Chondrocyte (in vitro differentiated cells): ENCODE measurements around the gene SPINK8. TPM values are rescaled to one million over a fixed set of nuclear protein-coding genes. Genes with fewer than 3 reads are reported as not detected.

Experiments used
- DNase-seq: peaks from one replicate; pipeline ENCODE4 v3.0.0; 2021; ENCODE audit warnings: mixed read lengths, low spot score
- H3K27ac Mint-ChIP-seq: one replicate; pipeline ENCODE4 v1.8.0; 2021; ENCODE audit warnings: mild to moderate bottlenecking, moderate library complexity, mixed read lengths; ENCODE audit not compliant: unreplicated experiment
- H3K27me3 Mint-ChIP-seq: 2 replicates; pipeline ENCODE4 v1.8.0; 2021; ENCODE audit warnings: low read depth, mixed read lengths
- H3K36me3 Mint-ChIP-seq: 2 replicates; pipeline ENCODE4 v1.8.0; 2021; ENCODE audit warnings: low read depth, mixed read lengths
- H3K4me1 Mint-ChIP-seq: 2 replicates; pipeline ENCODE4 v1.8.0; 2021; ENCODE audit warnings: low read depth, mild to moderate bottlenecking, mixed read lengths
- H3K4me3 Mint-ChIP-seq: one replicate; pipeline ENCODE4 v1.8.0; 2021; ENCODE audit warnings: mild to moderate bottlenecking, moderate library complexity, mixed read lengths; ENCODE audit not compliant: unreplicated experiment
- H3K9me3 Mint-ChIP-seq: 2 replicates; pipeline ENCODE4 v1.8.0; 2021; ENCODE audit warnings: low read depth, mixed read lengths
- CTCF ChIP-seq: fragments of 200-600 bp; sonication (generic); IDR thresholded peaks from 2 replicates; pipeline ENCODE4 v1.5.0; 2021; ENCODE audit warnings: antibody characterized with exemption, mild to moderate bottlenecking, moderate library complexity
- total RNA-seq: library from RNA; stranded (reverse); gene quantifications from 3 replicates; pipeline ENCODE4 v1.2.1, GENCODE V29; 2021

Gene SPINK8
- total RNA-seq, 1 donor from 2014 or later, result not detected

GRCh38 chr3:48270306-48270705, 63.2 kb downstream of the SPINK8 start:
- Mint-ChIP-seq H3K9me3 (no peaks in the 10 kb centered on the region), H3K4me3 (no peak overlapping the region), H3K4me1 (no peaks in the 10 kb centered on the region), H3K36me3 (peaks cover 9% of the 10 kb centered on the region), H3K27me3 (peaks cover 2% of the 10 kb centered on the region), H3K27ac (no peak overlapping the region)
- no peak for DNase-seq
- no peak for TF ChIP-seq CTCF

- no peak for DNase-seq
- no peaks in the 10 kb centered on the region for H3K4me1 Mint-ChIP-seq
- peaks cover 9% of the 10 kb centered on the region for H3K36me3 Mint-ChIP-seq
- peaks cover 2% of the 10 kb centered on the region for H3K27me3 Mint-ChIP-seq
- no peak for TF ChIP-seq CTCF
- H3K9me3 Mint-ChIP-seq, result no peaks in the 10 kb centered on the region
- H3K4me3 Mint-ChIP-seq, result no peak overlapping the region
- H3K27ac Mint-ChIP-seq, result no peak overlapping the region
Measured at GRCh38 chr3:48269592-48269991, 63.9 kb downstream of the SPINK8 start.

DNA sequence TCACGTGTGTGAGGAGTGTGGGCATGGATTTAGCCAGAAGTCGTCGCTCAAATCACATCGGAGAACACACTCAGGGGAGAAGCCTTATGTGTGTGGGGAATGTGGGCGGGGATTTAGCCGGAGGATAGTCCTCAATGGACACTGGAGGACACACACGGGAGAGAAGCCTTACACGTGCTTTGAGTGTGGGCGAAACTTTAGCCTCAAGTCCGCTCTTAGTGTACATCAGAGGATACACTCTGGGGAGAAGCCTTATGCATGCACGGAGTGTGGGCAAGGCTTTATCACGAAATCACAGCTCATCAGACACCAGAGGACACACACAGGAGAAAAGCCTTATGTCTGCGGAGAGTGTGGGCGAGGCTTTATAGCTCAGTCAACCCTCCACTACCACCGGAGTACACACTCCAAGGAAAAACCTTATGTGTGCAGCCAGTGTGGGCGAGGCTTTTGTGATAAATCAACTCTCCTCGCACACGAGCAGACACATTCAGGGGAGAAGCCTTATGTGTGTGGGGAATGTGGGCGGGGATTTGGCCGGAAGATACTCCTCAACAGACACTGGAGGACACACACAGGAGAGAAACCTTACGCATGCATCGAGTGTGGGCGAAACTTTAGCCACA, 64.4 kb downstream of the SPINK8 start:
- peaks cover 11% of the 10 kb centered on the region for H3K36me3 Mint-ChIP-seq
- no peak for DNase-seq
- no peaks in the 10 kb centered on the region for H3K4me1 Mint-ChIP-seq
- peaks cover 2% of the 10 kb centered on the region for H3K27me3 Mint-ChIP-seq
- no peaks in the 10 kb centered on the region for H3K9me3 Mint-ChIP-seq
- TF ChIP-seq CTCF, result no peak
- H3K27ac Mint-ChIP-seq, result no peak overlapping the region
- H3K4me3 Mint-ChIP-seq, result no peak overlapping the region

DNA sequence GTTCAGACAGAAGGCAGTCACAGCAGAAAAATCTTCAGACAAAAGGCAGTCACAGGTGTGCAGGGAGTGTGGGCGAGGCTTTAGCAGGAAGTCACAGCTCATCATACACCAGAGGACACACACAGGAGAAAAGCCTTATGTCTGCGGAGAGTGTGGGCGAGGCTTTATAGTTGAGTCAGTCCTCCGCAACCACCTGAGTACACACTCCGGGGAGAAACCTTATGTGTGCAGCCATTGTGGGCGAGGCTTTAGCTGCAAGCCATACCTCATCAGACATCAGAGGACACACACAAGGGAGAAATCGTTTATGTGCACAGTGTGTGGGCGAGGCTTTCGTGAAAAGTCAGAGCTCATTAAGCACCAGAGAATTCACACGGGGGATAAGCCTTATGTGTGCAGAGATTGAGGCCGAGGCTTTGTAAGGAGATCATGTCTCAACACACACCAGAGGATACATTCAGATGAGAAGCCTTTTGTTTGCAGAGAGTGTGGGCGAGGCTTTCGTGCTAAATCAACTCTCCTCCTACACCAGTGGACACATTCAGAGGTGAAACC, 65.0 kb downstream of the SPINK8 start:
- TF ChIP-seq CTCF, result no peak
- peaks cover under 1% of the 10 kb centered on the region for H3K27me3 Mint-ChIP-seq
- no peaks in the 10 kb centered on the region for H3K9me3 Mint-ChIP-seq
- H3K4me3 Mint-ChIP-seq, result no peak overlapping the region
- no peak for DNase-seq
- no peak overlapping the region for H3K27ac Mint-ChIP-seq
- H3K4me1 Mint-ChIP-seq, result no peaks in the 10 kb centered on the region
- peaks cover 14% of the 10 kb centered on the region for H3K36me3 Mint-ChIP-seq

- TF ChIP-seq CTCF, result no peak
- Mint-ChIP-seq H3K9me3 (no peaks in the 10 kb centered on the region), H3K27me3 (no peaks in the 10 kb centered on the region), H3K27ac (no peak overlapping the region), H3K4me3 (no peak overlapping the region), H3K36me3 (peaks cover 14% of the 10 kb centered on the region), H3K4me1 (no peaks in the 10 kb centered on the region)
- no peak for DNase-seq
Measured at GRCh38 chr3:48267782-48268181, 65.7 kb downstream of the SPINK8 start.
